B cell (primary cell): ENCODE measurements around the gene TENM4. TPM values are rescaled to one million over a fixed set of nuclear protein-coding genes. Genes with fewer than 3 reads are reported as not detected.

ENCODE experiments used
- ATAC-seq: fragments of 200-7000 bp; cut with Tn5 transposase; one replicate; pipeline ENCODE4 v1.10.0; 2021; ENCODE audit warnings: low read depth, mild to moderate bottlenecking, moderate number of reproducible peaks, moderate library complexity
- CTCF ChIA-PET: fragments of 350-600 bp; sonication (Branson Sonifier 250); formaldehyde crosslinking; loops from one replicate; lab custom pipeline; 2021; ENCODE audit warnings: antibody characterized with exemption, inconsistent platforms; lab: Charles Lee
- POLR2A ChIA-PET: fragments of 350-600 bp; sonication (Branson Sonifier 250); formaldehyde crosslinking; loops from one replicate; lab custom pipeline; 2021; ENCODE audit warnings: antibody characterized with exemption; lab: Charles Lee
- DNase-seq: peaks from one replicate; pipeline ENCODE4 v3.0.0; 2013
- H2AFZ ChIP-seq: 2 replicates; pipeline ENCODE4 v1.6.1; 2012; ENCODE audit warnings: mild to moderate bottlenecking, low read depth, low read length; ENCODE audit not compliant: insufficient read depth, poor library complexity, severe bottlenecking
- H3K27ac ChIP-seq, 2 donors: 1 replicate in 1 of 2; 2 replicates in 1 of 2; pipeline ENCODE4 v1.5.1; 2012 to 2013; ENCODE audit warnings: low read length in 2 of 2, mild to moderate bottlenecking in 2 of 2, moderate library complexity in 1 of 2
- H3K27me3 ChIP-seq, 4 experiments: fragments of 200-600 bp in 1 of 4; sonication (generic) in 1 of 4; replicated peaks in 1 of 4; 1 replicate in 2 of 4; 2 replicates in 2 of 4; pipeline versions ENCODE4 v1.6.1 to v1.7.0; 2013 to 2016; ENCODE audit warnings: low read length in 3 of 4, mild to moderate bottlenecking in 2 of 4, mixed read lengths in 1 of 4, moderate library complexity in 1 of 4; ENCODE audit not compliant: insufficient read depth in 4 of 4, control insufficient read depth in 3 of 4; ENCODE audit errors: control extremely low read depth in 1 of 4
- H3K36me3 ChIP-seq, 2 experiments: replicated peaks in 1 of 2; 1 replicate in 1 of 2; 2 replicates in 1 of 2; pipeline versions ENCODE4 v1.6.1 to v1.7.1; 2013; ENCODE audit warnings: low read length in 1 of 2; ENCODE audit not compliant: insufficient read depth in 2 of 2, control insufficient read depth in 1 of 2; ENCODE audit errors: control extremely low read depth in 1 of 2, extremely low read depth in 1 of 2
- H3K4me1 ChIP-seq, 2 donors: fragments of 200-600 bp in 1 of 2; sonication (generic) in 1 of 2; 1 replicate in 1 of 2; 2 replicates in 1 of 2; pipeline versions ENCODE4 v1.5.1 to v1.6.1; 2013 to 2017; ENCODE audit warnings: low read length in 2 of 2; ENCODE audit not compliant: control insufficient read depth in 2 of 2, insufficient read depth in 2 of 2
- H3K4me2 ChIP-seq: replicated peaks from 2 replicates; pipeline ENCODE3; 2012; ENCODE audit warnings: mild to moderate bottlenecking, low read depth, low read length; ENCODE audit not compliant: poor library complexity, severe bottlenecking
- H3K4me3 ChIP-seq, 5 experiments: fragments of 200-600 bp in 1 of 5; sonication (generic) in 1 of 5; 1 replicate in 3 of 5; 2 replicates in 2 of 5; pipeline versions ENCODE4 v1.5.1 to v1.7.0; 2011 to 2016; ENCODE audit warnings: low read length in 4 of 5, mild to moderate bottlenecking in 4 of 5, low read depth in 2 of 5, control low read depth in 1 of 5, moderate library complexity in 1 of 5; ENCODE audit not compliant: insufficient read depth in 1 of 5; ENCODE audit errors: control extremely low read depth in 1 of 5, extremely low read depth in 1 of 5
- H3K79me2 ChIP-seq: fragments of 200-600 bp; sonication (generic); one replicate; pipeline ENCODE4 v1.6.0; 2016; ENCODE audit warnings: low read length; ENCODE audit not compliant: control insufficient read depth, insufficient read depth
- H3K9ac ChIP-seq: fragments of 200-600 bp; sonication (generic); 2 replicates; pipeline ENCODE4 v1.6.1; 2017; ENCODE audit warnings: mild to moderate bottlenecking, low read length, moderate library complexity
- H3K9me3 ChIP-seq, 3 donors: one replicate each; pipeline versions ENCODE4 v1.6.1 to v1.7.1; 2013; ENCODE audit warnings: low read length in 2 of 3; ENCODE audit not compliant: control insufficient read depth in 2 of 3, insufficient read depth in 1 of 3; ENCODE audit errors: control extremely low read depth in 1 of 3
- H4K20me1 ChIP-seq: 2 replicates; pipeline ENCODE4 v1.6.0; 2012; ENCODE audit warnings: mild to moderate bottlenecking, low read length; ENCODE audit not compliant: insufficient read depth, control insufficient read depth, poor library complexity, severe bottlenecking
- H3K27ac Mint-ChIP-seq: one replicate; pipeline ENCODE4 v1.8.0; 2021; ENCODE audit warnings: mixed read lengths
- H3K27me3 Mint-ChIP-seq: one replicate; pipeline ENCODE4 v1.8.0; 2021; ENCODE audit warnings: mixed read lengths
- H3K4me1 Mint-ChIP-seq: one replicate; pipeline ENCODE4 v1.8.0; 2021; ENCODE audit warnings: mixed read lengths
- H3K4me3 Mint-ChIP-seq: one replicate; pipeline ENCODE4 v1.8.0; 2021; ENCODE audit warnings: mixed read lengths
- H3K9me3 Mint-ChIP-seq: one replicate; pipeline ENCODE4 v1.8.0; 2022; ENCODE audit warnings: mixed read lengths; ENCODE audit not compliant: insufficient read depth
- CTCF ChIP-seq: fragments of 200-600 bp; IDR thresholded peaks from one replicate; pipeline ENCODE4 v1.8.0; 2022; ENCODE audit warnings: antibody characterized with exemption, mild to moderate bottlenecking
- EZH2 ChIP-seq: IDR thresholded peaks from 2 replicates; pipeline ENCODE4 v1.6.1; 2012; ENCODE audit warnings: borderline replicate concordance, low read depth, mild to moderate bottlenecking, moderate library complexity, low read length; ENCODE audit not compliant: insufficient read depth, poor library complexity, severe bottlenecking
- WGBS: methylation state at CpG from one replicate; pipeline ENCODE4 v1.1.5; 2013; ENCODE audit warnings: missing lambda C conversion rate; ENCODE audit not compliant: insufficient coverage; 5-methylcytosine and 5-hydroxymethylcytosine counted together
- intact Hi-C: fragments of 100-400 bp; cut with micrococcal nuclease; formaldehyde crosslinking; loops from one replicate; pipeline ENCODE4 v1.10.0; 2022
- polyA plus RNA-seq: library from polyadenylated mRNA; depleted of rRNA; stranded (reverse); fragments of >200 nt; gene quantifications from 2 replicates; pipeline ENCODE4 v1.2.3, GENCODE V29; 2012
- total RNA-seq, 2 donors: library from RNA; stranded (reverse); fragments of 120-200 nt in 1 of 2; gene quantifications; 1 replicate in 1 of 2; 2 replicates in 1 of 2; pipeline versions ENCODE4 v1.2.3 to v1.2.4, GENCODE V29; 2013 to 2022

TENM4 gene
- total and polyA plus RNA-seq, 2 donors (not counting 1 experiment from before 2014, with no cell fraction given), result 0.09 to 5.7 TPM

GRCh38 chr11:78666675-78667160 is 774.1 kb downstream of the TENM4 start:
- Histone ChIP-seq H4K20me1 (no peaks in the 10 kb centered on the region), H3K27me3 (peaks cover 0 to 2% (median 0%) of the 10 kb centered on the region in 4 experiments), H3K4me3 (no peak overlapping the region), H3K27ac (no peak overlapping the region), H2AFZ (no peak overlapping the region), H3K36me3 (no peaks in the 10 kb centered on the region), H3K4me1 (no peaks in the 10 kb centered on the region), H3K79me2 (no peaks in the 10 kb centered on the region), H3K9me3 (peaks cover 0 to 4% (median 0%) of the 10 kb centered on the region in 3 donors), H3K9ac (no peak overlapping the region), H3K4me2 (no peak overlapping the region)
- no peak for DNase-seq
- Mint-ChIP-seq H3K27ac (no peak overlapping the region), H3K27me3 (peaks cover 7% of the 10 kb centered on the region), H3K9me3 (no peaks in the 10 kb centered on the region), H3K4me1 (no peaks in the 10 kb centered on the region), H3K4me3 (no peak overlapping the region)
- CTCF ChIA-PET, result no interaction called here
- ATAC-seq, result no peak
- intact Hi-C loops, result no loop called here
- TF ChIP-seq CTCF, result no peak
- no peak for TF ChIP-seq EZH2
- POLR2A ChIA-PET, result no interaction called here

GRCh38 chr11:78664636-78665035 is 776.2 kb downstream of the TENM4 start:
- TF ChIP-seq CTCF, result no peak
- no peak for TF ChIP-seq EZH2

More at GRCh38 chr11:78664636-78665035, 776.2 kb downstream of the TENM4 start:
- ATAC-seq (no peak), DNase-seq (no peak)
- Histone ChIP-seq H3K27me3 (peaks cover 0 to 2% (median 0%) of the 10 kb centered on the region in 4 experiments), H3K9ac (no peak overlapping the region), H3K36me3 (no peaks in the 10 kb centered on the region), H3K4me1 (no peaks in the 10 kb centered on the region), H3K4me3 (no peak overlapping the region), H3K9me3 (peaks cover 0 to 4% (median 0%) of the 10 kb centered on the region in 3 donors), H4K20me1 (no peaks in the 10 kb centered on the region), H3K27ac (no peak overlapping the region), H2AFZ (no peak overlapping the region), H3K4me2 (no peak overlapping the region), H3K79me2 (no peaks in the 10 kb centered on the region)
- intact Hi-C loops, result no loop called here
- Mint-ChIP-seq H3K4me3 (no peak overlapping the region), H3K27ac (no peak overlapping the region), H3K4me1 (no peaks in the 10 kb centered on the region), H3K9me3 (no peaks in the 10 kb centered on the region), H3K27me3 (peaks cover 7% of the 10 kb centered on the region)
- ChIA-PET POLR2A (no interaction called here), CTCF (interaction anchor here (4.5 kb wide), 1 partner anchor 18 kb away, joined by 26 read pairs; no protein-coding TSS in a partner anchor)
- no CpG with 5 or more reads among the region's 1 CpG for WGBS
